Neural cell (in vitro differentiated cells): ENCODE data around the gene IBTK. TPM values are rescaled to one million over a fixed set of nuclear protein-coding genes. Genes with fewer than 3 reads are reported as not detected.

Experiments
- H2AFZ ChIP-seq: fragments of 200-600, 300-800 bp; sonication (generic), shearing (Covaris generic); 2 replicates; pipeline ENCODE4 v1.6.0; 2014; ENCODE audit warnings: low read depth, mild to moderate bottlenecking, antibody characterized with exemption, low read length, moderate library complexity
- H3F3A ChIP-seq: fragments of 200-600 bp; shearing (Covaris generic); 2 replicates; pipeline ENCODE4 v1.6.1; 2016; ENCODE audit warnings: mild to moderate bottlenecking, moderate library complexity, mixed read lengths, antibody characterized with exemption, low read length; ENCODE audit not compliant: insufficient read depth, poor library complexity, severe bottlenecking
- H3K27ac ChIP-seq: fragments of 200-600, 300-800 bp; sonication (generic), shearing (Covaris generic); 2 replicates; pipeline ENCODE4 v1.5.1; 2014; ENCODE audit warnings: mild to moderate bottlenecking, low read length, moderate library complexity
- H3K27me3 ChIP-seq: fragments of 300-800, 200-600 bp; sonication (generic), shearing (Covaris generic); 2 replicates; pipeline ENCODE4 v1.6.0; 2014; ENCODE audit warnings: mild to moderate bottlenecking, low read depth, low read length, moderate library complexity; ENCODE audit not compliant: insufficient read depth
- H3K36me3 ChIP-seq: fragments of 300-800, 200-600 bp; sonication (generic), shearing (Covaris generic); 2 replicates; pipeline ENCODE4 v1.5.1; 2014; ENCODE audit warnings: mild to moderate bottlenecking, antibody characterized with exemption, low read length, moderate library complexity; ENCODE audit not compliant: insufficient read depth
- H3K4me2 ChIP-seq: fragments of 300-800, 200-600 bp; sonication (generic), shearing (Covaris generic); 2 replicates; pipeline ENCODE4 v1.6.0; 2014; ENCODE audit warnings: mild to moderate bottlenecking, low read length
- H3K4me3 ChIP-seq: fragments of 300-800, 200-600 bp; sonication (generic), shearing (Covaris generic); 2 replicates; pipeline ENCODE4 v1.5.1; 2014; ENCODE audit warnings: mild to moderate bottlenecking, low read length, moderate library complexity
- H3K79me2 ChIP-seq: fragments of 200-600 bp; shearing (Covaris generic); replicated peaks from 2 replicates; pipeline ENCODE4 v1.6.0; 2014; ENCODE audit warnings: mild to moderate bottlenecking, low read length, moderate library complexity; ENCODE audit not compliant: insufficient read depth
- H3K9ac ChIP-seq: fragments of 300-800, 200-600 bp; sonication (generic), shearing (Covaris generic); 2 replicates; pipeline ENCODE4 v1.6.1; 2016; ENCODE audit warnings: mild to moderate bottlenecking, low read length, mixed read lengths
- H3K9me2 ChIP-seq: fragments of 200-600 bp; shearing (Covaris generic); 2 replicates; pipeline ENCODE4 v1.6.1; 2016; ENCODE audit warnings: mild to moderate bottlenecking, low read length, mixed read lengths; ENCODE audit not compliant: insufficient read depth
- H3K9me3 ChIP-seq: fragments of 200-600, 300-800 bp; sonication (generic), shearing (Covaris generic); 2 replicates; pipeline ENCODE4 v1.6.1; 2016; ENCODE audit warnings: mild to moderate bottlenecking, mixed run types, low read length, moderate library complexity, mixed read lengths
- H4K20me1 ChIP-seq: fragments of 200-600 bp; shearing (Covaris generic); 2 replicates; pipeline ENCODE4 v1.6.1; 2016; ENCODE audit warnings: mild to moderate bottlenecking, mixed run types; ENCODE audit not compliant: insufficient read depth
- EP300 ChIP-seq: fragments of 450-650 bp; conservative IDR thresholded peaks from 2 replicates; pipeline ENCODE4 v1.6.1; 2014; ENCODE audit warnings: antibody characterized with exemption, mild to moderate bottlenecking, moderate library complexity; ENCODE audit not compliant: poor library complexity, severe bottlenecking
- EZH2 ChIP-seq: fragments of 200-600, 300-800 bp; shearing (Covaris generic), sonication (generic); IDR thresholded peaks from 2 replicates; pipeline ENCODE4 v1.6.1; 2014; ENCODE audit warnings: antibody characterized with exemption, low read length, borderline replicate concordance, mild to moderate bottlenecking; ENCODE audit not compliant: insufficient read depth, poor library complexity, severe bottlenecking
- MXI1 ChIP-seq: fragments of 450-650 bp; conservative IDR thresholded peaks from 2 replicates; pipeline ENCODE4 v1.6.1; 2014; ENCODE audit warnings: antibody characterized with exemption, mild to moderate bottlenecking; ENCODE audit not compliant: poor library complexity, severe bottlenecking
- POLR2AphosphoS5 ChIP-seq: IDR thresholded peaks from 2 replicates; pipeline ENCODE4 v1.6.1; 2012
- RAD21 ChIP-seq: fragments of 450-650 bp; conservative IDR thresholded peaks from 2 replicates; pipeline ENCODE4 v1.6.1; 2014; ENCODE audit warnings: antibody characterized with exemption, mild to moderate bottlenecking, moderate library complexity
- REST ChIP-seq: IDR thresholded peaks from 2 replicates; pipeline ENCODE4 v1.6.1; 2012; ENCODE audit warnings: borderline replicate concordance
- SMC3 ChIP-seq: fragments of 450-650 bp; conservative IDR thresholded peaks from 2 replicates; pipeline ENCODE4 v1.6.1; 2014; ENCODE audit warnings: antibody characterized with exemption, mild to moderate bottlenecking, moderate library complexity; ENCODE audit not compliant: poor library complexity
- TAF1 ChIP-seq: IDR thresholded peaks from 2 replicates; pipeline ENCODE4 v1.6.1; 2012; ENCODE audit warnings: low read depth
- polyA plus RNA-seq: library from polyadenylated mRNA; depleted of rRNA; stranded (reverse); fragments of >200 nt; gene quantifications from 2 replicates; pipeline ENCODE4 v1.2.3, GENCODE V29; 2014
- TF ChIP-seq, protein P1 (sequence below): fragments of 450-650 bp; IDR thresholded peaks from 2 replicates; pipeline ENCODE4 v1.5.1; 2014; ENCODE audit warnings: antibody characterized with exemption, mild to moderate bottlenecking, moderate library complexity; ENCODE audit not compliant: poor library complexity, severe bottlenecking

The IBTK gene
- polyA plus RNA-seq, 1 donor from 2014 or later = 64.6 TPM

DNA sequence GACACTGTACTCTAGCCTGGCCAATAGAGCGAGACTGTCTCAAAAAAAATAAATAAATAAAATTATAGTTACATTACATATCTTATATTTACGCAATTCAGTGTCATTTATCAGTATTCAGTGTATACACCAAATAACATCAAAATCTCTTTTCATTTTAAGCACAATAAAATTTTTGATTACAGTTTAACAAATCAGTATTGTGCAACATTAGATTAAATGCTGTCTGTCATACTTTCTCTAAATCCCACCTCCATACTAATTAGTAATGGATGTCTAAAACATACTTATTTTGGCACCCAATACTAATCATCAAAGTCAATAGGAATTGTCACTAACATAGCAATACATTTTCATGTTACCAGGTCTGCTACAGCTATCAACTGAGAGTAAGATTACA, 27.4 kb downstream of the IBTK start:
- peaks cover 4% of the 10 kb centered on the region for H3K36me3 ChIP-seq

GRCh38 chr6:82217018-82217586, 30.4 kb downstream of the IBTK start:
- no peaks in the 10 kb centered on the region for H3K27me3 ChIP-seq
- H3K9me2 ChIP-seq = no peaks in the 10 kb centered on the region
- H4K20me1 ChIP-seq = no peaks in the 10 kb centered on the region
- peaks cover 9% of the 10 kb centered on the region for H3K36me3 ChIP-seq
- H3K4me3 ChIP-seq = no peak overlapping the region
- TF ChIP-seq MXI1 (no peak), TAF1 (no peak), REST (no peak), RAD21 (no peak), POLR2AphosphoS5 (no peak), EZH2 (no peak)
- H2AFZ ChIP-seq = no peak overlapping the region
- no peaks in the 10 kb centered on the region for H3K79me2 ChIP-seq
- no peaks in the 10 kb centered on the region for H3F3A ChIP-seq
- H3K9me3 ChIP-seq = no peaks in the 10 kb centered on the region
- no peak overlapping the region for H3K4me2 ChIP-seq
- H3K27ac ChIP-seq = no peak overlapping the region
- no peak overlapping the region for H3K9ac ChIP-seq

More for the DNA sequence above, 27.4 kb downstream of the IBTK start:
- Histone ChIP-seq H3K79me2 (no peaks in the 10 kb centered on the region), H3K27me3 (no peaks in the 10 kb centered on the region), H3F3A (no peaks in the 10 kb centered on the region), H3K27ac (no peak overlapping the region), H3K9ac (no peak overlapping the region), H3K9me2 (no peaks in the 10 kb centered on the region), H4K20me1 (no peaks in the 10 kb centered on the region), H3K4me2 (no peak overlapping the region), H3K4me3 (no peak overlapping the region), H3K9me3 (no peaks in the 10 kb centered on the region), H2AFZ (no peak overlapping the region)
- no peak for TF ChIP-seq POLR2AphosphoS5
- TF ChIP-seq EP300 = no peak
- no peak for TF ChIP-seq MXI1
- TF ChIP-seq TAF1 = no peak
- no peak for TF ChIP-seq REST
- TF ChIP-seq, protein P1, sequence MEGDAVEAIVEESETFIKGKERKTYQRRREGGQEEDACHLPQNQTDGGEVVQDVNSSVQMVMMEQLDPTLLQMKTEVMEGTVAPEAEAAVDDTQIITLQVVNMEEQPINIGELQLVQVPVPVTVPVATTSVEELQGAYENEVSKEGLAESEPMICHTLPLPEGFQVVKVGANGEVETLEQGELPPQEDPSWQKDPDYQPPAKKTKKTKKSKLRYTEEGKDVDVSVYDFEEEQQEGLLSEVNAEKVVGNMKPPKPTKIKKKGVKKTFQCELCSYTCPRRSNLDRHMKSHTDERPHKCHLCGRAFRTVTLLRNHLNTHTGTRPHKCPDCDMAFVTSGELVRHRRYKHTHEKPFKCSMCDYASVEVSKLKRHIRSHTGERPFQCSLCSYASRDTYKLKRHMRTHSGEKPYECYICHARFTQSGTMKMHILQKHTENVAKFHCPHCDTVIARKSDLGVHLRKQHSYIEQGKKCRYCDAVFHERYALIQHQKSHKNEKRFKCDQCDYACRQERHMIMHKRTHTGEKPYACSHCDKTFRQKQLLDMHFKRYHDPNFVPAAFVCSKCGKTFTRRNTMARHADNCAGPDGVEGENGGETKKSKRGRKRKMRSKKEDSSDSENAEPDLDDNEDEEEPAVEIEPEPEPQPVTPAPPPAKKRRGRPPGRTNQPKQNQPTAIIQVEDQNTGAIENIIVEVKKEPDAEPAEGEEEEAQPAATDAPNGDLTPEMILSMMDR = no peak
- TF ChIP-seq SMC3 = no peak
- no peak for TF ChIP-seq RAD21
- TF ChIP-seq EZH2 = no peak
